GM19193 (cell line): ENCODE measurements around the gene FGF14.

Experiments
- POLR2A ChIP-seq: IDR thresholded peaks from 4 replicates; pipeline ENCODE4 v1.6.1; 2011; ENCODE audit not compliant: insufficient read depth, insufficient read length; ENCODE audit errors: extremely low read depth

FGF14 gene

DNA sequence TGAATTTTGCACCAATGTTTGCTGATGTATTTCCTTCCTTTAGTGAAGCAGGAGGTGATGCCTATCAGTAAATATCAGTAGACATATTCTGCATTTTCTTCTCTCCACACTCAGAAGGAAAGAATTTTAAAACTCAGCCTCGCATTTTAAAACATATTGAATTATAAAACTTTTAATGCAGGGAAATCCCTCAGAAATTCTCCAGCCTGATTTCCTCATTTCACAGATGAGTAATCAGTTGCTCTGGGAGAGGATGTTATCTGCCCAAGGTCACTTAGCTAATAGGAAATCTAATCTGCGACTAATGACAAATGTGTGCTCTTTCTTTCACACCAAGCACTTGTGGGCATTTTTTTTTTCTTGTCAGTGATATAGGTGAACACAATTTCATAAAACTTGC lies 628.8 kb downstream of the FGF14 start:
- no peak for TF ChIP-seq POLR2A

DNA sequence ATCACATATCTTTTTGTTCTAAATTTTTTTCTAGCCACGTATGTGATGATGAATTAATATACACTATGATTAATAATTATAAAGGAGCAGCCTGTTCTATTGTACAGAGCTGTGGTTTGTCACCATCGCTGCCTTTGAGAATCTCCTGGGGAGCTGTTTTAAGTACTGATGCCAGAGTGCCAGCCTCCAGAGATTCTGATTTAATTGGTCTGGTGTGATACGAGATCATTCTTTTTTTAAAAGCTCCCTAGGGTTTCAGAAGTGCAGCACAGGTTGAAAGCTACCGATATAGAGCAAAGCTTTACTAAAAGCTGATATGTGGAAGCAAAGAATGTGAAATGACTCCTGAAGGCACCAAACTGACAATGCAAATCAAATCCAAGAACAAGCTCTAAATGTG lies 634.7 kb downstream of the FGF14 start:
- TF ChIP-seq POLR2A: no peak

DNA sequence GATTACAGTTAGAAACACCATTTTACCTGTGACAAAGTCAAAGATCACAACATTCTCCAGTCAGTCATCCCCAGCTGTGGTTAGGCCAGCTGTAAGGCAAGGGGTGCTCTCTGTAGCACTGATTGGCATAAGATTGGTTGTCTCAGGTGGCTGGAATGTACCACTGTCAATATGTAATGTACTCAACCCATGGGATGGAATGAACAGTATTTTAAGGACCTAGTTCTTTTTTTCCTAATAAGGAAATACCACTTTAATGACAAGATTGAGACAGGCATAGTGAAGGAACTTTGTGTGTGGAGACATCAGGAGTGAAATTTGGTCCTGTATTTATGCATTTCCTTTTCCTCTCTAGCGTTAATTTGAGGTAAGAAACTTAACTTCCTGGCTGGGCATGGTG lies 638.7 kb downstream of the FGF14 start:
- no peak for TF ChIP-seq POLR2A

DNA sequence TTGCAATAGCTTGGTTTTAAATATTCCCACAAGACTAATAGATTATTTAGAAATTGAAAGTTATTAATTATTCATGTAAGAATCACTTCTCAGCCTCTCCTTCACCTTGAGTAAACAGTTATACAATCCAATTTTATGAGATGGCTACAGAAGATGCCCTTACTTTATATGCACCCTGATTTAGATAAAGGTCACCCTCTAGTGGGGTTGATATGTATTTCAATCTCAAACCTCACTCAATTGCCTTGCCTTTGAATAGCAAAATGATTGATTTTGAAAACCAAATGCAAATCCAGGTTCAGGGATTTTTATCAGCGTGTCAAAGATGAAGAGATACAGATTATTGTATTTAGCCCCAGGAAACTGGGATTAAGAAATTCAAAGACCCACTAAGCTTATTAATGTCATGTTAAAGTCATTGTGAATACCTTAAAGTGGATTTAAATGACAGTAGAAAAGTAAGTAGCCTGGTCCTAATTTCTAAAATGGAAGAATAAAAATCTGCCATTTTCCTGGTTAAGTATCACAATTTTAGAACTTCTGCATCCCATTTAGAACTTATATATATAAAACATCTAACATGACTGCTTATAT lies 644.3 kb downstream of the FGF14 start:
- TF ChIP-seq POLR2A: no peak

DNA sequence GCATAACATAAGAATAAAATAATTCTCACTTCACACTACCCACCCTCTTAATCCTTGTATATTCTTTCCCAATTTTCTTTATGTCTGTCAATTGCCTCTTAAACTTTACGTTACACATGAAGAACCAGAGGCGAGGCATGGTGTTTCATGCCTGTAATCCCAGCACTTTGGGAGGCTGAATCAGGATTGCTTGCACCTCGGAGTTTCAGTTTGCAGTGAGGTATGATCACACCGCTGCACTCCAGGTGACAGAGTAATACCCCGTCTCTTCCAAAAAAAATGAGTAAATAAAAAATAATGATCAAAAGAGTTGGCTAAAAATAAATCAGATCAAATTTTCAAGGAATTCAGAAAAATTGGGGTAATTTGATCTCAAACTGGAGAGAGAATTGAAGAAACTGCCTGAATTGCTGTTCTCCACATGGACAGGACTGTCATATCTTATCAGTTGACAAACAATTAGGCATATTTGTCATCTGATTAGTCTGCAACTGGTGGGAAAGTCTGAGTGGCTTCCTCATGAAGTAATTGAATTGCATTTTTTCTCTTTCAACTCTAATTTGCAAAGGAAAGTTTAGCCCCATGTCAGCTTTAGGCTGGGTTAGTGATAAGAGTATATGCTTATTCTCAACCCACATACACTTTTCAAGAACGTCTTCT lies 646.5 kb downstream of the FGF14 start:
- TF ChIP-seq POLR2A: no peak

DNA sequence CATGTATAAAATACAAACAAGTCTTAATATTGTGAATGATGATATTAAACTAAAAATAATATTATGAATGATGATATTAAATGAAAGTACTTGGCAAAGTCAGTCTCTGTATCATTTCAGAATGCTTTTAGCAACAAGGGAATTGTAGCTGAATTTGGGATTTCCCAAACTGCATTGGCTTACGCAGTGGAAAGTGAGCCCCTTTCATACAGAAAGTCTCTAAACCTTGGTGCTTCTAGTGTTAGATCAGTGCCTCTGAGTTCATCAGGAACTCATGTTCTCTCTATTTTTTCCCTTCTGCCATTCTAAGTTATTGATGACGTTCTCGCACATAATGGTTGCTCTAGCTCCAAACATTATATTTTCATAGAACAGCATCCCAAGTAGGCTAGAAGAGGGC lies 649.4 kb downstream of the FGF14 start:
- TF ChIP-seq POLR2A: no peak

DNA sequence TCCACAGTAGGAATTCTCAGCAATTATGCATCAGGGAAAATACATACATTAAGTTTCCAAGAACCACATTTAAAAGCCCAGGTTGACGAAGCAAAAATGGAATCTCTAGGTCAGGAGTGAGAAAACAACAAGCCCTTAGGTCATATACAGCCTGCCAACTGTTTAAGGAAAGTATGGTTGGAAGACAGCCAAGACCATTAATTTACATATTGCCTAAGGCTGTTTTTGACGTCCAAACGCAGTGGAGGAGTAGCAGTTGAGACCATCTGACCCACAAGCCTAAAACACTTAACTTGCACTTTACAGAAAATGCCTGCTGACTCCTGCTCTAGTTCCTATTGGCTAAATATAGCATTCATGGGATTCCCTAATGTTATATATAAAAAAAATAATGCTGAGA lies 650.4 kb downstream of the FGF14 start:
- no peak for TF ChIP-seq POLR2A

DNA sequence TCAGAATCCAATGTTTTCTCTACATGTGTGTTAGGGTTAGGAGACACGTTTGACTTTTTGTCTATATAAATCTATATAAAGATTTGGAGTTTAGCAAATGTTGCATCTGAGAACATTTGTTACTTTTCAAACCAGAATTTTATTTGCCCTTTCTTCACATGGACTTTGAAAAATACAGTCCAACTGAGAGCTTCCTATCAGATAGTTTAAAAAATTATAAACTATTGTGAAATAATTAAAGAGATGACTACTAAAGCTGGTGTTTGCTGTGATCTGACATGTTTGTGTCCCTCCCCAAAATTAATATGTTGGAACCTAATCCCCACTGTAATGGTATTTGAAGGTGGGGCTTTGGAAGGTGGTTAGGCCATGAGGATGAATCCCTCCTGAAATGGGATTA lies 652.3 kb downstream of the FGF14 start:
- no peak for TF ChIP-seq POLR2A

DNA sequence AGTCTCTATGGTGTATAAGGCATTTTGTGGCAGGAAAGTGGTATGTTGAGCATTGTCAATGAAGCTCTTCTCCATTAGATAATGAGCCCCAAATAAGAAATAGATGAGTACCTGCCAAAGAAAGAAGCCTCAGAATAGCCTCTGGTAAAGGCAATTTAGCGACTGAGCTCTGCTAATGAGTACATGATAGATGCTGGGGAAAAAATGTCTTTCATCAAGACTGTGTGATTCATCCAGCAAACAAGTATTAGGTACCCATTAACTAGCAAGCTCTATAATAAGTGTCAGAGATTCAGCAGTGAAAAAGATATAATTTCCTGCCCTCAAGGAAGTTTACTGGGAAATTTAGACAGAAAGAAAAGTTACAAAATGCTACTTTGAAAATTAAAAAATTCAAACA lies 654.8 kb downstream of the FGF14 start:
- TF ChIP-seq POLR2A: no peak

DNA sequence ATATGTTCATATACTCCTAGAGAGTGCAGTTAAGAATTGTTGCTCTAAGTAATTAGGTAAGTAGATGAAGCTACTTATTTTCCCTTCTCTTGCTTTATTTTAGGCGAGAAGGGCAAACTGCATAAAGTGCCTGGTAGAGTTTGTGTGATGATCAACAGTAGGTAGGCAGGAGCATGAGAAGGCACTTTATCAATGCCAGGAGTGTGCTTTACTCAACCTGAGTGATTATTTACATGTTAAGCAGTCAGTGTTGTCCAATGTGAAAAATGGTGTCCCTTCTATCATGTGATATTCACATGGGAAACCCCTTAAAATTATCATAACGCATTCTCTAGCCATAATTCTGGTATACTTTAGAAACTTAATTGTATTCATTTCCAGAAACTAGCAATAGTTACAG lies 655.3 kb downstream of the FGF14 start:
- no peak for TF ChIP-seq POLR2A

DNA sequence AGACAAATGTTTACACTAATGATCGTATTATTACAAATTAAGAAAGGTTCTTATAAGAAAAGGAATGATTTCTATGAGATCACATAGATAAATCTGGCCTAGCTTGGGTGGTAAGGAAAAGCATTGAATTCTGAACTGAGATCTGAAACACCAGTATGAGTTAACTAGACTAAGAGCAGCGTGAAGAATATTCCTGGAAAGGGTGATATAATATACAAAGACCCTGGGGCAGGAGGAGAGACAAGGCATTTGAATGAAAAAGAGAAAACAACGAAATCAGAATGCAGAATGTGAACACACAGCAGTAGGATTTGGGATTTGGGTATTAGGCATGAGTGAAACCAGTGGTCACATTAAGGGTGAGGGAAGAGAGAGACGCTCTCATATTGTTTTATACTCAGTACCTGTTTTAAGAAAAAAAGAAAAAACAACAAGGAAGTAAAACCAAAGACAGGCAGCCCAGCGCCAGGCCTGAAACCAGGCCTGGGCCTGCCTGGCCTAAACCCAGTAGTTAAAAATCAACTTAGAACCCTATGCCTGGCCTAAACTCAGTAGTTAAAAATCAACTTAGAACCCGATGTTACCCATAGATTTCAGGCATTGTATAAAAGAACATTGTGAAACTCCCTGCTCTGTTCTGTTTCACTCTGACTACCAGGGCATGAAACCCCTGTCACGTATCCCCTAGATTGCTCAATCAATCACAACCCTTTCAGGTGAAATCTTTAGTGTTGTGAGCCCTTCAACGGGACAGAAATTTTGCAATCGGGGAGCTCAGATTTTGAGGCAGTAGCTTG lies 662.3 kb downstream of the FGF14 start:
- no peak for TF ChIP-seq POLR2A

DNA sequence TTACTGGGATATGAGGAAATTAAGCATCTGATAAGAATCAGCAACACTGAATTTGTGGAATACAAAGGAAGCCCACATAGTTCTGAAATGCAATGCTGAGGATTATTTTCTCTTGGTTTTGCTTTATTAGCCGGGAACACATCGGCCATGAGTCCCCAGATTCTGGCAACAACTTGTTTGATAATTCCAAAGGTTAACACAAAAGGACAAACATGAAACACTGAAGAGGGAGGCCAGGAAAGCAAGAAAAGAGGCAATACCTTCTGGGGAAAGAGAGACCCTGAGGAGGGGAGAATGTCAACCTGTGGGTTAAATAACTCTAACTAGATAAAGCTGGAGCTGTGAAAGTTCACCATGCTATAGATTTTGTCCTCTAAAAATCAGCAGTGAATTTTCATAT lies 663.5 kb downstream of the FGF14 start:
- TF ChIP-seq POLR2A: no peak

DNA sequence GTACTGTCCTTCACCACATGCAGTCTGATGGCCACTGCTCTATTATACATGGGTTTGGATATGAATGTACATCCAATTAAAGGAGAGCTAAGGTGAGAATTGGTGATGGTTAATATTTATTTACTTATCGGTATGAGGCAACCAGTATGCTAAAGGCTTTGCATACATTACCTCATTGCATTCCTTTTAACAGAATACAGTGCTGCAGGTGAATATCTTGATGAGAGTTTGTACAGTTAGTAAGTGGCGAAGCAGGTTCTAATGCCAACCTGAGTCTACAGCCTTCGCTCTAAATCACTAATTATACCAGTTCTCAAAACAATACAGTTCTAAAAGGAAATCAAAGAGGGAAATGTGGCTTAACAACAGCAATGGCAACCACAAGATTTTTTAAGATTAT lies 665.3 kb downstream of the FGF14 start:
- TF ChIP-seq POLR2A: no peak

DNA sequence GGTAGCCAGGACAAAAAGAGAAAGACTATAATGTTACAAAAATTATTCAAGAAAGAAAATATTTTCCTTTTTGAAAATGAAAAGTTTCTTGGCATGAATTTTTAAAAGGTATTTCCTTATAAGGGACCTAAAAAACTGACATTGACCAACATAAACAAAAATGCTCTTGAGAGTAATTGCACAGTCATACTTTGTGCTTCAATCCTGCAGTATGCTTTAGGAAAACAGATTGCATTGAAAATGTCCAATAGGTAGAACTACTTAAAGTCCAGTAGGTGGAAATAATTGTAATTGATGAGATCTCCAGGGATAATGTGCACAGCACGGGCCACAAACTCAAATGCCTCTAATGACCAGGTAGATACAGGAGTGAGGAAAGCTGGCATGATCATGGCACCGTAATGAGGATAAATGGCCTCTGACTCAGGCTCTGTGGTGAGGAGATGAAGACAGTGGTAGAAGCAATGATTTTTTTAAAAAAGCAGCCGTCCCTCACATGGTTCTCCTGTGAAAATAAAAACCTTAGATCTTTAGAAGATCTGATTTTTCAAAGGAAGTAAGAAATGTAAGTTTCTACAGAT lies 671.3 kb downstream of the FGF14 start:
- TF ChIP-seq POLR2A: no peak

DNA sequence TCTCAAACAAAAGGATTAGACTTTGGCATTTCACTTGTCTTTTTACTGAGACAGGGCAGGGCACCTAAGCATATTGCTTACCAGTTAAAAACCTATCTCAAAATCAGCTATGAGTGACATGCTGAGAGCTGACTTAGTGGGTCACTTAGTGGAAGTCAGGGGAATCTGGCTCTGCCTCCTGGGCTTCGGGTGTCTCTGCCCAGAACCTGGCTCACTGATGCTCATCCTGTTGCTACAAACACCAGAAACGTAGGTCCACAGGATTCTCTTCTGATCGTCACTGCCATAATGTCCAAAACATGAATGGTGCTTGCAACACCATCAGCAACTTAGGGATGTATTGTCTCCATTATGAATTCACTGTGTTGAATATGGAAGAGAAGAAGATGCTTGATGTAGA lies 673.2 kb downstream of the FGF14 start:
- no peak for TF ChIP-seq POLR2A

DNA sequence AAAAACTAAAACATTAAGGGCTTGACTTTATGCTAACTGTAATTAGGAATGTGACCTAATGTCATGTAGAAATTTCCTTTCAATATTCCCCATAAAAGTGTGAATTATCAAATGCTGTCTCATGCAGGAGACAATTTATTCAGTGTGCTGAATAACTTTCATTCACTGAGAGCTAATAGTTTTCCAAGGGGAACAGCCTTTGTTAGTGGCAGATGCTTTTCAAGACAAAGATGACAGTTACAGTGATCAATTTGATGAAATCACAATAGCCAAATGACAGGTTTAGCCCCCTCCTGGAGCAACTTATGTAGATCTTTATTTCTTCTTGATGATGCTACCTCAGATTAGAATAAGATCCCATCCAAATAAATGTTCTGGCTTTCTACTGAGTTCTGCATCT lies 673.8 kb downstream of the FGF14 start:
- TF ChIP-seq POLR2A: no peak
